Measurements from ENCODE around the gene ACE. TPM values are rescaled to one million over a fixed set of nuclear protein-coding genes. Genes with fewer than 3 reads are reported as not detected.

The ACE gene
- total and polyA plus RNA-seq, 4 donors: 1.1 to 6.9 (median 2.4) TPM

DNA sequence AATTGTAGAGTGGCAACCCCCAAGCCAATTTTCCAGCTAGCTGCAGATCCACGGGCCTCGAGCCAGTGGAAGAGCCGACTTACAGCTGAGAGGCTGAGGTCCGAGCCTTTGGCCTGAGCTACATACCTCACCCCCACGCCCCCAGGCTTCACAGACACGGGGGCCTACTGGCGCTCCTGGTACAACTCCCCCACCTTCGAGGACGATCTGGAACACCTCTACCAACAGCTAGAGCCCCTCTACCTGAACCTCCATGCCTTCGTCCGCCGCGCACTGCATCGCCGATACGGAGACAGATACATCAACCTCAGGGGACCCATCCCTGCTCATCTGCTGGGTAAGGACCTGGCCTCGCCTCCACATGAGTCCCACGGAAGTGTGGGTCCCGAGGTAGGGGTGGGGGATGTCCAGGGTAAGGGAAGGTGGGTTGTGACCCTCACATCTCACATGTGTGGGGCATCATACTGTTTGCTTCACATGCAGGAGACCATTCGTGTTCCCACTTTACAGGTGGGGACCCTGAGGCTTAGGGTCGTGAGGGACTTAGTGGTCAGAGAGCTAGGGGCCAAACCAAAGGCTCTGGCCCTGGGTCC is 3.4 kb downstream of the ACE start:
- H3K36me3 ChIP-seq (ENCODE audit: control insufficient read depth in 4 of 4, insufficient read depth in 3 of 4, low read depth in 1 of 4, low read length in 3 of 4): no peaks in the 10 kb centered on the region
- H3K9ac ChIP-seq (ENCODE audit: low read depth in 1 of 2, low read length in 2 of 2): no peak overlapping the region
- WGBS: 93% methylated on average over 21 of the region's 21 CpGs
- H3K27me3 ChIP-seq (ENCODE audit: control insufficient read depth in 4 of 4, insufficient read depth in 4 of 4, low read length in 3 of 4): peaks cover 0 to 8% (median 4%) of the 10 kb centered on the region in 4 donors
- no peak for TF ChIP-seq TAF1 (conservative IDR thresholded peaks at IDR 0.05)
- no peak for TF ChIP-seq FOXA2 (IDR thresholded peaks at IDR 0.05)
- no peak for TF ChIP-seq YY1 (IDR thresholded peaks at IDR 0.05)
- TF ChIP-seq, protein P1, sequence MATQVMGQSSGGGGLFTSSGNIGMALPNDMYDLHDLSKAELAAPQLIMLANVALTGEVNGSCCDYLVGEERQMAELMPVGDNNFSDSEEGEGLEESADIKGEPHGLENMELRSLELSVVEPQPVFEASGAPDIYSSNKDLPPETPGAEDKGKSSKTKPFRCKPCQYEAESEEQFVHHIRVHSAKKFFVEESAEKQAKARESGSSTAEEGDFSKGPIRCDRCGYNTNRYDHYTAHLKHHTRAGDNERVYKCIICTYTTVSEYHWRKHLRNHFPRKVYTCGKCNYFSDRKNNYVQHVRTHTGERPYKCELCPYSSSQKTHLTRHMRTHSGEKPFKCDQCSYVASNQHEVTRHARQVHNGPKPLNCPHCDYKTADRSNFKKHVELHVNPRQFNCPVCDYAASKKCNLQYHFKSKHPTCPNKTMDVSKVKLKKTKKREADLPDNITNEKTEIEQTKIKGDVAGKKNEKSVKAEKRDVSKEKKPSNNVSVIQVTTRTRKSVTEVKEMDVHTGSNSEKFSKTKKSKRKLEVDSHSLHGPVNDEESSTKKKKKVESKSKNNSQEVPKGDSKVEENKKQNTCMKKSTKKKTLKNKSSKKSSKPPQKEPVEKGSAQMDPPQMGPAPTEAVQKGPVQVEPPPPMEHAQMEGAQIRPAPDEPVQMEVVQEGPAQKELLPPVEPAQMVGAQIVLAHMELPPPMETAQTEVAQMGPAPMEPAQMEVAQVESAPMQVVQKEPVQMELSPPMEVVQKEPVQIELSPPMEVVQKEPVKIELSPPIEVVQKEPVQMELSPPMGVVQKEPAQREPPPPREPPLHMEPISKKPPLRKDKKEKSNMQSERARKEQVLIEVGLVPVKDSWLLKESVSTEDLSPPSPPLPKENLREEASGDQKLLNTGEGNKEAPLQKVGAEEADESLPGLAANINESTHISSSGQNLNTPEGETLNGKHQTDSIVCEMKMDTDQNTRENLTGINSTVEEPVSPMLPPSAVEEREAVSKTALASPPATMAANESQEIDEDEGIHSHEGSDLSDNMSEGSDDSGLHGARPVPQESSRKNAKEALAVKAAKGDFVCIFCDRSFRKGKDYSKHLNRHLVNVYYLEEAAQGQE (IDR thresholded peaks at IDR 0.05): no peak
- TF ChIP-seq, protein P2, sequence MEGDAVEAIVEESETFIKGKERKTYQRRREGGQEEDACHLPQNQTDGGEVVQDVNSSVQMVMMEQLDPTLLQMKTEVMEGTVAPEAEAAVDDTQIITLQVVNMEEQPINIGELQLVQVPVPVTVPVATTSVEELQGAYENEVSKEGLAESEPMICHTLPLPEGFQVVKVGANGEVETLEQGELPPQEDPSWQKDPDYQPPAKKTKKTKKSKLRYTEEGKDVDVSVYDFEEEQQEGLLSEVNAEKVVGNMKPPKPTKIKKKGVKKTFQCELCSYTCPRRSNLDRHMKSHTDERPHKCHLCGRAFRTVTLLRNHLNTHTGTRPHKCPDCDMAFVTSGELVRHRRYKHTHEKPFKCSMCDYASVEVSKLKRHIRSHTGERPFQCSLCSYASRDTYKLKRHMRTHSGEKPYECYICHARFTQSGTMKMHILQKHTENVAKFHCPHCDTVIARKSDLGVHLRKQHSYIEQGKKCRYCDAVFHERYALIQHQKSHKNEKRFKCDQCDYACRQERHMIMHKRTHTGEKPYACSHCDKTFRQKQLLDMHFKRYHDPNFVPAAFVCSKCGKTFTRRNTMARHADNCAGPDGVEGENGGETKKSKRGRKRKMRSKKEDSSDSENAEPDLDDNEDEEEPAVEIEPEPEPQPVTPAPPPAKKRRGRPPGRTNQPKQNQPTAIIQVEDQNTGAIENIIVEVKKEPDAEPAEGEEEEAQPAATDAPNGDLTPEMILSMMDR (IDR thresholded peaks at IDR 0.05; ENCODE audit: low read depth, low read length, missing input control): no peak
- TF ChIP-seq JUND (IDR thresholded peaks at IDR 0.05): no peak
- TF ChIP-seq, protein P3, sequence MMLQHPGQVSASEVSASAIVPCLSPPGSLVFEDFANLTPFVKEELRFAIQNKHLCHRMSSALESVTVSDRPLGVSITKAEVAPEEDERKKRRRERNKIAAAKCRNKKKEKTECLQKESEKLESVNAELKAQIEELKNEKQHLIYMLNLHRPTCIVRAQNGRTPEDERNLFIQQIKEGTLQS (IDR thresholded peaks at IDR 0.05): no peak
- no peak for TF ChIP-seq RXRA (IDR thresholded peaks at IDR 0.05)
- TF ChIP-seq, protein P4, sequence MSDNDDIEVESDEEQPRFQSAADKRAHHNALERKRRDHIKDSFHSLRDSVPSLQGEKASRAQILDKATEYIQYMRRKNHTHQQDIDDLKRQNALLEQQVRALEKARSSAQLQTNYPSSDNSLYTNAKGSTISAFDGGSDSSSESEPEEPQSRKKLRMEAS (IDR thresholded peaks at IDR 0.05): no peak
- no peak for TF ChIP-seq EGR1 (IDR thresholded peaks at IDR 0.05; ENCODE audit: low read depth in 2 of 2)
- no peak for DNase-seq (ENCODE audit: low spot score)
- H3K27ac ChIP-seq (ENCODE audit: low read depth in 1 of 2, low read length in 2 of 2): no peak overlapping the region
- no peaks in the 10 kb centered on the region for H3K9me3 ChIP-seq (ENCODE audit: control insufficient read depth in 4 of 4, low read length in 3 of 4)
- no peak overlapping the region for H3K4me3 ChIP-seq (ENCODE audit: low read depth in 1 of 3, low read length in 3 of 3)
- peaks cover 5 to 16% (median 10%) of the 10 kb centered on the region in 4 donors for H3K4me1 ChIP-seq (ENCODE audit: control insufficient read depth in 4 of 4, insufficient read depth in 4 of 4, low read length in 3 of 4)

DNA sequence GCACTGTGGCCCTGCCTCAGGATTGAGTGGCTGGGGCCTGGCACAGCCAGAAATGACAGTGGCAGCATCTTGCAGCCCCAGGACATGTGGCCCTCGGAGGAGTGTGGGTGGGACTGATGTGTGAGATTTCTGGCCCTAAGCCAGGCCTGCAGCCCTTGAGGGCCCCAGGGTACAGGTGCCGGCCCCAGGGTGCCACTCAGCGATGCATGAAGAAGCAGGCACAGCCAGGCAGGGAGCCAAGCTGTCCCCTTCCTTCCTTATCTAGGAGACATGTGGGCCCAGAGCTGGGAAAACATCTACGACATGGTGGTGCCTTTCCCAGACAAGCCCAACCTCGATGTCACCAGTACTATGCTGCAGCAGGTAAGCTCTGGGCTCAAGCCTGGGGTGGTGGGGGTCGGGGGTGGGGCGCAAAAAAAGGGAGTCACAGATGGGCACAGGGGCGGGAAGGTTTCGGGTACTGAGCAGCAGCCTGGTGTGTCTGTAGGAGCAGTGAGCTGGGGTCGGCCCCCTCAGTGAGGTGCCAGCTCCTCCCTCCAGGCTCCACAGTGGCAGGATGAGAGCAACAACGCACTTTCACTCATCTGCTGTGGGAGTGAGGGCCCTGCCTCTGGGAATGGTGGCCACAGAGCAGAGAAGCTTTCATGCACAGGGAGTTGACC is 4.1 kb downstream of the ACE start:
- Histone ChIP-seq H3K9ac (ENCODE audit: low read depth in 1 of 2, low read length in 2 of 2) (no peak overlapping the region), H3K4me1 (ENCODE audit: control insufficient read depth in 4 of 4, insufficient read depth in 4 of 4, low read length in 3 of 4) (peaks cover 5 to 16% (median 10%) of the 10 kb centered on the region in 4 donors), H3K27ac (ENCODE audit: low read depth in 1 of 2, low read length in 2 of 2) (no peak overlapping the region), H3K36me3 (ENCODE audit: control insufficient read depth in 4 of 4, insufficient read depth in 3 of 4, low read depth in 1 of 4, low read length in 3 of 4) (no peaks in the 10 kb centered on the region), H3K27me3 (ENCODE audit: control insufficient read depth in 4 of 4, insufficient read depth in 4 of 4, low read length in 3 of 4) (peaks cover 0 to 8% (median 4%) of the 10 kb centered on the region in 4 donors), H3K9me3 (ENCODE audit: control insufficient read depth in 4 of 4, low read length in 3 of 4) (no peaks in the 10 kb centered on the region), H3K4me3 (ENCODE audit: low read depth in 1 of 3, low read length in 3 of 3) (no peak overlapping the region)
- 80% methylated on average over 11 of the region's 11 CpGs for WGBS
- no peak for TF ChIP-seq TAF1 (conservative IDR thresholded peaks at IDR 0.05)
- no peak for TF ChIP-seq JUND (IDR thresholded peaks at IDR 0.05)
- TF ChIP-seq SP1 (IDR thresholded peaks at IDR 0.05): no peak
- TF ChIP-seq, protein P2 (IDR thresholded peaks at IDR 0.05; ENCODE audit: low read depth, low read length, missing input control): no peak
- TF ChIP-seq FOXA2 (IDR thresholded peaks at IDR 0.05): no peak
- no peak for TF ChIP-seq NR2F2 (IDR thresholded peaks at IDR 0.05)
- no peak for TF ChIP-seq RXRA (IDR thresholded peaks at IDR 0.05)
- TF ChIP-seq, protein P4 (IDR thresholded peaks at IDR 0.05): no peak
- no peak for TF ChIP-seq RAD21 (IDR thresholded peaks at IDR 0.05)
- TF ChIP-seq, protein P3 (IDR thresholded peaks at IDR 0.05): no peak
- no peak for TF ChIP-seq HNF4A (conservative IDR thresholded peaks at IDR 0.05)
- no peak for TF ChIP-seq YY1 (IDR thresholded peaks at IDR 0.05)
- DNase-seq (ENCODE audit: low spot score): no peak
